ENCODE results near the gene CPHXL2.

DNA sequence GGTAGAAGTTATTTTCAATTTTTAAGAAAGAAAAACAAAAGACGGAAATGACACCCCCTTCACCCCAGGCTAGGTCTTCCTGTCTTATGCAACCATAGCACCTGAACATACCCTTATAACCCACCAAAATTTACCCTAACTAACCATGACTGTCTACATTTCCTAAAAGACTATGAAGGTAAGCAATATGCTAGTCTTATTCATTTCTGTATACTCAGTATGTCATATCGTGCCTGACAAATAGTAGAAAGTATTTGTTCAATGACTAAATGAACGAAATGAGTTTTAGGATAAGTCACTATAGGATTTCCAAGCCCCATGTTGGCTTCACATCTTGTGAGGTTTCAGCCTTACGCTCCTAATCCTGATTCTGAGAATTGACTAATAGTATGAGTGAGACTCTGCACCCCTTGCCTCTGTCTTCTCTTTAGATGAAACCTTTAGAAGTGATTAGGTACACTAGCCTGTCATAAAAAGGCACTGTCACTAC lies 60.2 kb downstream of the CPHXL2 start:
- TF ChIP-seq, protein P1, sequence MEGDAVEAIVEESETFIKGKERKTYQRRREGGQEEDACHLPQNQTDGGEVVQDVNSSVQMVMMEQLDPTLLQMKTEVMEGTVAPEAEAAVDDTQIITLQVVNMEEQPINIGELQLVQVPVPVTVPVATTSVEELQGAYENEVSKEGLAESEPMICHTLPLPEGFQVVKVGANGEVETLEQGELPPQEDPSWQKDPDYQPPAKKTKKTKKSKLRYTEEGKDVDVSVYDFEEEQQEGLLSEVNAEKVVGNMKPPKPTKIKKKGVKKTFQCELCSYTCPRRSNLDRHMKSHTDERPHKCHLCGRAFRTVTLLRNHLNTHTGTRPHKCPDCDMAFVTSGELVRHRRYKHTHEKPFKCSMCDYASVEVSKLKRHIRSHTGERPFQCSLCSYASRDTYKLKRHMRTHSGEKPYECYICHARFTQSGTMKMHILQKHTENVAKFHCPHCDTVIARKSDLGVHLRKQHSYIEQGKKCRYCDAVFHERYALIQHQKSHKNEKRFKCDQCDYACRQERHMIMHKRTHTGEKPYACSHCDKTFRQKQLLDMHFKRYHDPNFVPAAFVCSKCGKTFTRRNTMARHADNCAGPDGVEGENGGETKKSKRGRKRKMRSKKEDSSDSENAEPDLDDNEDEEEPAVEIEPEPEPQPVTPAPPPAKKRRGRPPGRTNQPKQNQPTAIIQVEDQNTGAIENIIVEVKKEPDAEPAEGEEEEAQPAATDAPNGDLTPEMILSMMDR (tag by site-specific recombination; IDR thresholded peaks at IDR 0.05): no peak
- no peak for TF ChIP-seq ZNF138 (tag by site-specific recombination; IDR thresholded peaks at IDR 0.05; ENCODE audit: borderline replicate concordance)
